ENCODE data around the gene C4orf17.

Gene C4orf17

GRCh38 chr4:99537674-99538073 is 26.9 kb downstream of the C4orf17 start:
- no peak for DNase-seq (ENCODE audit: low spot score)

DNA sequence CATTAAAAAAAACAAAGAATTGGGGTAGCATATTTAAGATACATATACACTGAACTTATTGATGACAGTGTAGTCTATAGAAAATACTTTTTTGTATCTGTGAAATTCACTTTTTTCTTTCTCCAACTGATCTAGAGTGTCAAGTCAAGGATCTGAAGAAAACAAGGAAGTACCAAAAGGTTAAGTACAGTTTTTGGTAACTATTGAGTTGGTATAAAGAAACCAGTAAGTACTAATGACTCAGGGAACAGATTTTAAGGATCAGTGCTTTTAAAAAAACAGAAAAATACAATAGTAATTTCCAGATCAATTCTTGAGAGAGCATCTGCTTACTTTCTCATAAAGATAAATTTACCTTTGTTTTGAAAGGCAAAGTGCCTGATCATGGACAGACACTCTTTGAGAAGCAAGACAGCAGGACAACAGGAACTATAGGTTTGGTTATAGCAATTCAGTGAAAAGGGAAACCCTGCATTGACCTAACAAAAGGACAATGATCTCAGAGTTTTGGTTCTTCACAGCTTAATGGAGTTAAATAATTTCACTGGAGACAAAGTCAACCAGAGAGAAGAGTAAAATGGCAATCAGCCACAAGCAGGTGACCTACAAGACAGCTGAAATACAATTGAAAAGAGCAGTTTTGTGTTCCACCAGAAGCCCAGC is 29.6 kb downstream of the C4orf17 start:
- no peak for DNase-seq (ENCODE audit: low spot score)

- DNase-seq (ENCODE audit: low spot score), result no peak
These were observed 42.1 kb downstream of the C4orf17 start for GRCh38 chr4:99552872-99553271.

GRCh38 chr4:99563310-99564186 is 52.7 kb downstream of the C4orf17 start, which contains the start of gene TRMT10A:
TRMT10A (minus strand) TSS chr4:99564039; CDS start chr4:99559338, 4,701 bp downstream.
- DNase-seq (ENCODE audit: low spot score), result peak; percentile 95

DNA sequence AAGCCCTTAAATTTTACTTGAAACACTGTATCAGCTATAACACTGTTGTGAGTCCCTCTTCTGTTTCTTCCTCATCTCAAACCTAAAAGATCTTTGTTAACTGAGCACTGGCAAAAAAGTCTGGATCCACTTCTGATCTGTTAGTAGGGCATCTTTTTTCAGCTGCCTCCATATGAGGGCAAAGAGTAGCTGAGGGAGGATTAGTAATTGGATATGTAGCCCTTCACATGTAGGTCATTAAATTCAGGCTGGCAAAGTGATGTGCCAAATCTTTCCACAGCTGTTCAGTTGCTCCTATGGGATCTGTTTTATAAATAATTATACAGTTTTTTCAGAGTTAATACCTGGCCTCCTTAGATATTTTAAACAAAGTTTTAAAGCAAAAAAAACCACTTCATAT is 54.1 kb downstream of the C4orf17 start:
- DNase-seq (ENCODE audit: low spot score), result no peak

GRCh38 chr4:99571883-99572282 is 61.1 kb downstream of the C4orf17 start:
- DNase-seq (ENCODE audit: low spot score), result no peak

- DNase-seq (ENCODE audit: low spot score), result no peak
These were observed 61.9 kb downstream of the C4orf17 start for GRCh38 chr4:99572527-99573240.

DNA sequence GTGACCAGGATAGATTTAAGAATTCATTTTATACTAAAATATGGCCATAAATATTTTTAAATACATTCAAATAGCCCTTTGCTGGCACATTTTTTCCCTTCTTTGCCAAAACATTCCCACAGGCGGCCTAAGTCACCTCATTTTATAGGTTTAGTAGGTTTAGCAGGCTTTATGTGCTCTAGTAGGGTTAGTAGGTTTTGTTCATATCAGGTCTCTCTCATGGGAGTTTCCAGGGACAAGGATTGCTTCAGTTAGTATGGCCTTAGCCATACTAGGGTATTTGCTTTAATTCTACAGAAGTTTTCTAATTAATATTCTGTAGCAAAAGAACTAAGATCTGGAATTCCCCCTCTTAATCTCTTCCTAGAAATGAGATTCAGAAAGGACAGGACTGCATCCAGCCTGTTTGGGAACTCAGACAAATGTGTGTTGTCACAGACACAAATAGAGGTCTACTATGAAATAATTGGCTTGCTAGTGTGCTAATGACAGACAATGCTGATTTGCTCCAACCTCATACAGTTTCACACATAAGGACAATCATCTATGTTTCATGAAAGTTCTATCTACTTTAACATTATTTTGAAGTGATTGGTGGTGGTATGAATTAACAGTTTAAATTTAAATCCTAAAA is 63.0 kb downstream of the C4orf17 start:
- no peak for DNase-seq (ENCODE audit: low spot score)

DNA sequence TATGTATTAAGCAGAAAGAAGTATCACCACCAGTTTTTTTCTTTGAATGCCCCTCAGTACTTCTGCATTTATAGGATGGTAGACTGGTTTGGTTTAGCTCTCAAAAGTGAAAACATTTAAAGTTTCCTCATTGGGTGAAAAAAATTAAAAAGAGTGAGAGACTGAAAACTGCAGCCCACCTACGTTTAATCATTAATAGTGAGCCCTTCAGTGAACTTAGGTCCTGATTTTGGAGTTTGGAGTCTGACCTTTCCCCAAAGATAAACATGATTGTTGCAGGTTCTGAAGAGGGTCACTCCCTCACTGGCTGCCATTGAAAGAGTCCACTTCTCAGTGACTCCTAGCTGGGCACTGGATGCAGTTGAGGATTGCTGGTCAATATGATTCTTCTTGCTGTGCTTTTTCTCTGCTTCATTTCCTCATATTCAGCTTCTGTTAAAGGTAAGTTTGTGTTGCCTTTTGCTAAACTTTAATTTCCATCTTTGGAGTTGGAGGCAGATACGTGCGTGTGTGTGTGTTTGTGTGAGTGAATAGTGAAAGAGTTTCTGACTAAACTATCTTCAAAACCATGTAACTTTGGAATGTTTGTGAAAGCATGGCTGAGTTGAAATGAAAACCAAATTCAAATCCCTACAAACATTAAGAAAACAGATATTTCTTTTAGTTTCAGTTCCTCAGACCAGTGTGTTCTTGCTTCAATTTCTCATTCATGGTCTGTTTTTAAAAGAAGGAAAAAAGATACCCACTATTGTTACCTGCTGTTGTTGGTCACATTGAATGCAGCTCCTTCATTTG is 63.9 kb downstream of the C4orf17 start, which contains the start of gene MTTP:
Gene MTTP (plus strand): TSS at position 295 of the 795 bp plus-strand sequence. CDS start 86 bp downstream, at position 381.
- no peak for DNase-seq (ENCODE audit: low spot score)

DNA sequence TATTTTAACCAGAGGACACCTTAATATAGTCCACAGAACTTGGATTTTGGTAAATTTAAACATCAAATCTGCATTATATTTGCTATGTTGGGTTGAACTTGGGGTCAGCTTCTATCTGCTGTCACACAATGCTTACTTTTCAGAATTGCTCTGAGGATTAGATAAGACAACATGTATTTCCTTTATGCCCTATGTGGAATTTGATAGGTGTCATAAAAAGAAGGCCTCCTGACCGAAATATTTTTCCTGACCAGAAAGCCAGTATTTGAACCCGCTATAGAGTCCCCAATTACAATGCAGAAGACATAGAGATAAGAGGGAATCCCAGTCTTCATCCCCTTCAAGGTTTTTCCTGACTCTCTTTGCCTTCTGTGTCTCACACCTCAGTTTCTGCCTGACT is 67.9 kb downstream of the C4orf17 start:
- no peak for DNase-seq (ENCODE audit: low spot score)

DNA sequence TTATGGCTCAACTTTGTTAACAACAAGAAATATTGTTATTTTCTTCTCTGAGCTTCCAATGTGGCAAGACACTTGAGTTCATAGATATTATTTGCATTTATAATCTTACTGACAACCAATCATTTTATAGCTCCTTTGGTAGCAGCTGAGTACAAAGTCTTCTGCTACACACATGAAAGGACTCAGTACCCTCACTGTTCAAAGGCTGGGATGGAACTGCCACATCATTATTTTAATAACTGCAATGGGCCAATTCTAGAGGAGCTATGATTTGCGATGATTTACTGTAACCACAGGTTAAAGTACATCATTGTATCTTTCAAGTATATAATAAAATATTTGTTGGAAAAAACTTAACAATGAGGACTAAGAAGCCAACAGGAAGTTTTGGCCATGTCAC is 74.7 kb downstream of the C4orf17 start:
- no peak for DNase-seq (ENCODE audit: low spot score)

DNA sequence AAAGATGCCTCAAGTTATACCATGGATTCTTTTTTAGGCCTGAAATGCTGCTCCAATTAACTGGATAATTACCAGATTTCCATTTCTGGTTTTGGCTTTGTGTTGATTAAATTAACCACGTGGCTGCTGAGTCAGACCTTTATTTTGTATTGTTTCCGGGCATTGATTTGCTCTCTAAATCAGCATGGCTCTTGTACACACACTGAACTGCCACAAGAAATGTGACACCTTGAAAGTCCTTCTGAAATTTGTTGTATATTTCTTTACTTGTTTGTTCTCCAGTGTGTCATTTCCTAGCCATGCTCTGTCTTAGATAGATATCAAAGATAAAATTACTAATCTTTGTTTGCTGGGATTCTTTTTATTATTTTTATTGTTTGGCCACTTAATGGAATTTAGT is 75.5 kb downstream of the C4orf17 start:
- no peak for DNase-seq (ENCODE audit: low spot score)

GRCh38 chr4:99586797-99587196 is 76.0 kb downstream of the C4orf17 start:
- no peak for DNase-seq (ENCODE audit: low spot score)

DNA sequence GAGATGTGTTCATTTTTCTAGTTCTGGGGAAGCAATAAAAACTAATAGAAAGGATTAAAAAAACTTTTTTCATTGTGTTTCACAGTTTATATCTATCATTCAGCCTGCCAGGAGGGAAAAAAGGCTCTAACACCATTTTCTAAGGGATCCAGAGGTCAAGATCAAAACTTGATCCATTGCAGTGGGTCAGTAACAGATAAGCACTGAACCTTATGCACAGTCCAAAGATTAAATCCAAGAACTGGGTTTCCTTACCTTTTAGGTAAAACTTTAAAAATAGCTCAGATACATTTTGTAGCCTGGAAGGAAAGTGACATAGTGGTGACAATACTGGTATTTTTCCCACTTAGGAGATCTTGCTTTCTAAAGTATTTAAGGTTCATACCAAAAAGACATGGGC is 76.5 kb downstream of the C4orf17 start:
- DNase-seq (ENCODE audit: low spot score), result no peak

DNA sequence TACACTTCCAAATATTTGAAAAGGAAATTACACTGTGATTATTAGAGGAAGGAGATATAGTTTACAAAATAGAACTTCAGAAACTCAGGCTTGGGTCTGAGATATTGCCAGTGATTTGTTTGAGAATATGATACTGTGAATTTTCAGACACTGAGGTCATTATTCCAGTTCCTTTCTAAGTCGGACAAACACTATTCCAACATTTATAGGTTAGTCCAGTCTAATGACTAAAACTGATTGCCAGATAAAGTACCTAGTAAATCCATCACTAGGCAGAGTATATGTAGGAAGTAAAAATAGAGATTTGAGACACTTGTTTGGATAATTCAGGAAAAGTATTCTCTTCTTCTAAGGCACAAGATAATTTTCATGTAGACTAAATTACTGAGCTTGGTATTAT is 77.0 kb downstream of the C4orf17 start:
- DNase-seq (ENCODE audit: low spot score), result no peak

DNA sequence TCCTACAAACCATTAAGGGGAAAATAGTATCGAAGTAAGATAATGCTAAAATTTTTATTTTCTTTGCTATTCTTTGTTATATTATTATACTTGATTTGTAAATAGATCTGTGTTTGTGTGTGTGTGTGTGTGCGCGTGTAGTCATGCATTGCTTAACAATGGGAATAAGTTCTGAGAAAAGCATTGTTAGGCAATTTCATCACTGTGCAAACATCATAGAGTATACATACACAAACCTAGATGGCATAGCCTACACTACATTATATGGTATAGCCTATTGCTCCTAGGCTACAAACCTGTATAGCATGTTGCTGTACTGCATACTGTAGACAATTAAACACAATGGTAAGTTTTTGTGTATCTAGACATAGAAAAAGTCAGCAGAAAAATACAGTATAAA is 80.9 kb downstream of the C4orf17 start:
- DNase-seq (ENCODE audit: low spot score), result no peak

Measured in AG20443 (cell line).